ENCODE measurements around the gene DPH1.

DPH1 gene

DNA sequence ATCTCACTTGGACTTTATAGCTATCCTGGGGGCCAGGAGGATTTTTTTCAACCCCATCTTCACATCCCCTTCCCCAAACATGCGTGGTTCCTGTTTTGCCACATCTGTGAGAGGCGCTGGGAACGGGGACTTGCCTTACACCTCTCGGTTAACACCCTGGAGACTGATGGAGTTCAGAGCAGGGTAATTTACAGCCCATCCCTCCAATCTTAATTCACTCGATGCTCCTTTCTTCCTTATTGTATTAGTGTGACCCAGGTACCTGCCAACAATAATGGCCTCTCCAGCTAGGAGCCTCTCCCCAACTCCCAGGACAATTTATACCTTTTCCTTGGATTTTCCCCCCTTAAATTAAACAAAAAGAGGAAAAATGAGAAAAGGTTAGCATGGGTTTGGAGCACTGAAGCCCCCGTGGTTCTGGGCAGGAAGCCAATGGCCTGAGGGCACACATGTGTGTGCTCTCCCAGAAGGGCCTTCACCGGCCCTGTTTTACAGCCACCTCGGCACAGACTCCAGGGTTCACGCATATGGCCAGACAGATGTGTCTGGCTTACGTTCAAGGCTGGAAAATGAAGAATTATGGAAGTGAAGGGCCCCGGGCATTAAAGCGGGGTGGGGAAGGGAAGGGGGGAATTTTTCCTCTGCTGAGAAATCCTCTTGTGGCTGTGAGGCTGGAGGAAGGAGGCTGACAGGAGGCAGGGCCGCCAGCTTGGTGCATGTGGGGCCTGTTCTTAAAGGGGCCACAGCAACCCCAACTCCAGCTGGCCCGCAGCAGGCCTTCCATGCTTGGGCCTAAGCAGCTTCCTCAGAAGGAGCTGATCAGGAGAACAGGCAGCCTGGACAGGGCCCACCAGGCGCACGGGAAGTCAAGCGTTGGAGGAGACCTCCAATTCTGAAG, 46.4 kb downstream of the DPH1 start:
- in situ Hi-C loops (cut with HindIII; ENCODE audit: low sequenced_read_pairs), result no loop called here

DNA sequence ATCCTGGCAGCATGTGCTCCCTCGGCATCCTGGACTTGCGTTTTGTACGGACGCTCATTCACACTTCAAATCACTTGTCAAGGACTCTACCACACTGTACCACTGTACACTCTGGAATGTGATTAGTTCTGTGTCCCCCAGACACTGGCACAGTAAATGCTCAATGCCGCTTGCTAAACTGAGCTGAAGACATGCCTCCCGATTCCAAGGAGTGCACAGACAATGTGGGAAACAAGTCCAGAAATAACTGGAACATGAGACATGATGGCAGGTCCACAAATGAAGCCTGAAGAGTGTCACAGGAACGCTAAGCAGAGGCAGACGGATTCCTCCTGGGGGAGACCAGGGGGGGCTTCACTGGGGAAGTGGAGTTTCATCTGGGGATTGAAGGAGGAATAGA, 47.1 kb downstream of the DPH1 start:
- in situ Hi-C loops (cut with HindIII; ENCODE audit: low sequenced_read_pairs), result no loop called here

DNA sequence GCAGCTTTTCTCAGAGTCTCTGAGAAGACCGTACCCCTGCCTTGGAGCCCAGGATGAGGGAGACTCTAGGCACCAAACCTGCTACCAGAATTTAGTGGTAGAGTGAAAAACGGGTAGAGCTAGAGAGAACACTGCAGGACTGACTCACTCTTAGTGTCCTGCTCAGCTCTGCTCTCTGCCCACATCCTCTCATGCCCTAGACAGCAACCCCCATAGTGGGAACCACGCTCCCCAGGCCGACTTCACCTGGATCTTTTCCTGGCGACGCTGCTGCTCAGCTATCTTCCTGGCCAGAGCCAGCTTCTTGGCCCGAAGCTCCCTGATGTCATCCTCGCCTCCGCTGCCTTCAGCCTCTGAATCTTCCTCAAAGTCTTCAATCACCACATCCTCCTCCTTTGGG, 51.6 kb downstream of the DPH1 start:
- in situ Hi-C loops (cut with HindIII; ENCODE audit: low sequenced_read_pairs), result no loop called here

DNA sequence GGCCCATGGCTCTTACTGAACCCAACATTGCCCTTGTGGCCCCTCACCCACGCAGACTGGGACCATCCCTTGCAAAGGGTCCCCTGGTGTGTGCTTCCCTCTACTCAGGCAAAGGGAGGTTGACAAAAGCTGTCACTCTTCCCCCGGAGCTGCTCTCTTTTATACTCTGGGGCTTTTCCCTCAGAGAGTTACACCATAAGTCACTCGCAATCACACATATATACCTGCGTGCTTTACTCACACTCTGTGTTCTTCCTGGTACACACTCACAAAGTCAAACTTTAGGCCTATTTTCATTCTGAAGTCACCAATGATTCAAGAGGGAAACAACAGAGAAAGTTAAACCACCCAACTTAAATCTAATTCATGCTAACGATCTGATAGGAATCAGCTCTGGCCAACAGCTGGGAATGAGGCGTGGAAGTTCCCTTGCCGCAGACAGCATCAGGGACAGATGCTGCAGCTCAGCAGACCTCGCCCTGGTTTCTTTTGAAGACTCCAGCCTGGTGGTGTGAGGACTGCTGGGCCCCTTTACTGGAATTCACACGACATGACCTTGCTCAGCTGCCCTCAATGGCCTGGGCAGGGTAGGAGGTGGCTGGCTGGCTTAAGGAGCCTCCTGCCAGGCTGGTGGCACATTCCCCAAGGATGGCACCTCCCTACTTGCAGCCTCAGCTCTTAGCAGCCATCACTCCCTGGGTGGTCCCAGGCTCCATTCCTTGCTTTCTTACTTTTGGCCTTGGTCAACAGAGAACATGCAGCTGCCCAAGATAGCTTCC, 52.2 kb downstream of the DPH1 start:
- in situ Hi-C loops (cut with HindIII; ENCODE audit: low sequenced_read_pairs), result no loop called here

DNA sequence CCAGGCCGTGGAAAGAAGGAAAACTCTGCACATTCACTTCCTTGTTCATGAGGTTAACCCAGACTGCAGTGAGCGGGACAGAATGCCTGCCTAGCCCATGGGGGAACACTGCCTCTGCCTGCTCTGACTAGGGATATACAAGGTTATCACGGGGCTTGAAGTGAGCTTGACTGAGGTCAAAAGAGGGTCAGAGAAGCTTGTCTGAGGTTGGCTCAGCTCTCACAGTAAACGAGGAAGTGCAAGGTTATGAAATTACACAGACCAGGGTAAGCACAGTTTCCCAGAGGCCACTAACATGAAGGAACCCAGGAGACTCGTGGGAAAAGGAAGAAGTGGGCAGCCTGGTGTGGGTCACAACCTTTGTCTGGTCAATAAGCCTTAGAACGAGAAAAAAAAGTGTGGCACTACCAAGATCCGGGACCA, 53.7 kb downstream of the DPH1 start:
- in situ Hi-C loops (cut with HindIII; ENCODE audit: low sequenced_read_pairs), result no loop called here

DNA sequence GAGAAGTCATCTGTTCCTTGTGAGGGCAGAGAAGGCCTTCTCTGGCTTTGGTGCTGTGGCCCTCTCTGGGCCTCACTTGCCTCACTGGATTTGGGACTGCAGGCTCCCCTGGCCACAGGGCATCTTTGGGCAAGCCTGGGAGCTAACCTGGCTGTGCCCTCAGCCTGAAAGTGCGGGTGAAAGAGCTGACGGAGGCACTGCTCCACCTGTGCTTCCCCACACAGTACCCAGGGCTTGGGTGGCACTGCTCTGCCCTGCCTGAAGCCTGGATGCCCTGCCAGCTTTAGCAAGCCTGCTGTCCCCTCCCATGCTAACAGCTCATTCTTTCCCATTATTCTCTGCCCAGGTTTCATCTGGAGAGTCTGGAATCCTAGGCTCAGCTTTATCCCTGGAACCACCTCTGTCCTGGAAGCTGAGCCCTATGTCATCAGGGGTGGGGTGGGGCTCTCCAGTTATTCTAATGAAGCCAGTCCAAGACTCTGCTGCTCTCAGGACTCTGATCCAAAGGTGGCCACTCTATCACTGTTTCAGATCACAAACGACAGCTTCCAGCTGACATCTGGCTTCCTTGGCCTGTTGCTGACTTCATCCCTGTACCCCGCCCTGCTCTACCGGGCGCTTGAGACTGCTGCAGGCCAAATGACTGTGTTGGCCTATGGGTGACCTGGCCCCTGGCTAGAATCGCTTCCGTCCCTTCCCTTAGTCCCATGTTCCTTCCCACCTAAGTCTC, 54.2 kb downstream of the DPH1 start:
- in situ Hi-C loops (cut with HindIII; ENCODE audit: low sequenced_read_pairs), result no loop called here

DNA sequence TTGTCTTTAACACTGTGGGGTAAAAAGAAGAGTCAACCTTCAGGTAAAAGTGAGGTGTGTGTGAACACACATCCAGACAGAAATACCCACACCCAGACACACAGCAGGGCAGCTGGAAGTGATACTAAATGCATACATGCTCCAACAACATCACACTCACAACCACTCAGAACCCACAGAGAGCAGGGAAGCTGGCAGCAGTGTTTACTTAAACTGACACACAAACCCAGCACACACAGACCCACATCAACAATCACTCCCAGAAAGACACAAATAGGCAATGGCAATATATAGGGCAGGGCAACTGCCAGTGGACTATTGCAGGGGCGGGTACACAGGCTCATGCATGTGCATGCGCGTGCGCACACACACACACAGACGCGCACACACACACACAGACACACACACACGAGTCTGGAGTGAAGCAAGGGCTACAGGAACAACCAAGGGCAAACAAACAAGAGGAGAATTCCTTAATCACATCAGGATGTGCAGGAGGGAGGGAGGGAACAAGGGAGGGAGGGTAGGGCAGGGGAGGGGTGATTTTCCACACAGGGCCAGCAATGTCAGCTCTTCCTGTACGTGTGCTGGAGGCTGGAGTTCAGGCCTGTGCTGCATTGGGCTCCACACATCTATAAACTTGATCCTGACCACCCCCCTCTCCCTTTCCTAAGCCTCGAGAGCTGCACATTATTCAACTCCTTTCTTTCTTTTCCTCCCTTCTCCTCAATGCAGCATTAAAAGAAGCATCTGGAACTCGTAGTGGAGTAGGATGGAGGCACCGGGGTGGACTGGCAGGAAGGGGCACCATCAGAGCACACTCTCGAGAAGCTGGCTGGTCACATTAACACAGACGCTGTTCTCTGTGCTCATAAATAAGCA, 55.1 kb downstream of the DPH1 start:
- in situ Hi-C loops (cut with HindIII; ENCODE audit: low sequenced_read_pairs), result no loop called here

DNA sequence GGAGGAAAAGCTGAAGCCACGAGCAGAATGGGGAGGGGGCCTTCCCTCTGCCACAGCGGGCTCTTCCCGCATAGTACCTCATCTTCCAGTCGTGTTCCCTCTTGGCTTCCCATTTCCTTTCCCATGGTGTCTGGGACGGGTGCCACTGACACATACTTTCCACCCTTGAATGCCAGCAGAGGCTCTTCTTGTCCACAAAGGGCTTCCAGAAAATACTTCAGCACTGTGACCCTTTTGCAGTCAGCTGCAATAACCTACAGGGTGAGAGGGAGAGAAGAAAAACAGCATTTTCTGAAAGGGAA, 55.6 kb downstream of the DPH1 start:
- in situ Hi-C loops (cut with HindIII; ENCODE audit: low sequenced_read_pairs), result no loop called here

DNA sequence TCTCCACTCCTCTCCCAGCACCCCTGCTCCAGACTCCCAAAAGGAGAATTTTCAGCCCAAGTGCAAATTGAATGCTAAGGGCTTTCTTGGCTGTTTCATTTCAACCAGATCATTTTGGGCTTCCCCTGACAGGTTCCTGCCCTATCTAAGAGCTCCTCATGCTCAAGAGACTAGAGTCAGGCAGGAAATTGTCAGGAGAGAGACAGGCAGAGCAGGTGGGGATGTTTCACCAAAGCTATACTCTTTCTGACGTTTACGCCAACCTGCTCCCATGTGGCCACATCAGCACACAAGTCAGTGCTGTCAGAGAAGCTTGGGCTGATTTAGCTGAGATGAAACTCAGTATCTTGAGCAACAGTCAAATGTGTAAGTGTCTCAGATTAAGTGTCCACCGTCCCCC, 56.4 kb downstream of the DPH1 start:
- in situ Hi-C loops (cut with HindIII; ENCODE audit: low sequenced_read_pairs), result no loop called here

DNA sequence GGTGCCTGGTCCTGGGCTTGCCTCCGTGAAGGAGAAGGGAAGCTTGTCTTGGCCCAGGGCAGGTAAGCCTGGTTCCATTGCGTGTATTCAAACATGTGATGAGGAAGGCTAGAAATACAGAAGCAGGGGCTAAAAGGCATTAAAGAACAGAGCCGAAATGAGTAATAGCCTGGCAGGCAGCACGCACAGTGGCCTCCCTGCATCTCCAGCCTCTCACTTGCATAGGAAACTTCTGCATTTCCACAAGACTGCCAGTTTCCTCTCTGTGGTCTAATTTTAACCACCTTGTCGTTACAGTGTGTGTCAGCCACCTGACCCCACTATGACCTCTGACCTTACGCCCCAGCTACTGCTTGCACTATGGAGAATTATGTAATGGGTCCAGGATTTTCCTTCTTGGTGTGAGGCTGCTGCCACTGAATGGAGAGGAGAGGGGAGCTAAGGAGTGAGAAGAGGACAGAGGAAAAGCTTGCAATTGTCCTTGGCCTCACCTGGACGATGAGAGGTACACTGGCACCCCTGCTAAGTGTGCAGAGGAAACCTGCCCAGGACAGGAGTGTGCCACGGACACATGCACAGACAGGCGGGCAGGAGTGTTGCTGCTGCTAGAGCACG, 57.8 kb downstream of the DPH1 start:
- in situ Hi-C loops (cut with HindIII; ENCODE audit: low sequenced_read_pairs), result no loop called here

DNA sequence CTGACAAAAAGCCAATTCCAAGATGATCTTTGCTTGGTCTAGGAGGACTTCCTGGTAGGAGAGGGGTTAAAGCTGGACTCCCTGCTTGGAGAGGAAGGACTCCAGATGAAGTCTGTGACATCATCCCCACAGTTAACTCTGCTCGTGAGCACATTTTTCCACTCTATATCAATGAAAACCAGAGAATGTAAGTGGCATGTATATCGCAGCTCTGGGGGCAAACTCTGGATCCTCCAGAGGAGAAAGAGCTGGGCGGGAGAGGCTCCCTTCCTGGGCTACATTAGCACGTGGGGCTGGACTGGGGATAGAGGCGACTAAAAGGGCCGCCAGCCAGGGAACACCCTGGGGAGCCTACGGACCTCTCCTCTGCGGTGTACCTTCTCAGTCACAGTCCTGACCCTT, 59.1 kb downstream of the DPH1 start:
- in situ Hi-C loops (cut with HindIII; ENCODE audit: low sequenced_read_pairs), result no loop called here

DNA sequence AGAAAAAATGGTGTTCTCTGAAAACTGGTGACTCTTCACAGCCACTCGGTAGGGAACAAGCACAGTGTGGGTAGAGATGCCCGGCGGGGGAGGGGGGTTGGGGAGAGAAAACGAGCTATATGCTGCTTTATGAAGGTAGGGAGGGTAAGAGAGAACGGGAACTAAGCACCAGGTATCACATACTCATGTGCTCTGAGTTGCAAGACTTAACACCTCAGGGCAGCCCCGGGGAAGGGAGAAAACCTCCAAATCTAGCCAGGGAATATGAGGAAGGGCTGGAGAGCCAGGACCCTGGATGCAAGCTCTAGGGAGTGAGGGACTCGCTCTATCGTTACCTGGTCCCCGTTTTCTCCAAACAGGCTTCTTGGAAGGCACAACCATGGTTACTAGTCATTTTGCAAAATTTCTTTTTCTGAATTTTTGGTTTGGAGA, 60.3 kb downstream of the DPH1 start:
- in situ Hi-C loops (cut with HindIII; ENCODE audit: low sequenced_read_pairs), result no loop called here

DNA sequence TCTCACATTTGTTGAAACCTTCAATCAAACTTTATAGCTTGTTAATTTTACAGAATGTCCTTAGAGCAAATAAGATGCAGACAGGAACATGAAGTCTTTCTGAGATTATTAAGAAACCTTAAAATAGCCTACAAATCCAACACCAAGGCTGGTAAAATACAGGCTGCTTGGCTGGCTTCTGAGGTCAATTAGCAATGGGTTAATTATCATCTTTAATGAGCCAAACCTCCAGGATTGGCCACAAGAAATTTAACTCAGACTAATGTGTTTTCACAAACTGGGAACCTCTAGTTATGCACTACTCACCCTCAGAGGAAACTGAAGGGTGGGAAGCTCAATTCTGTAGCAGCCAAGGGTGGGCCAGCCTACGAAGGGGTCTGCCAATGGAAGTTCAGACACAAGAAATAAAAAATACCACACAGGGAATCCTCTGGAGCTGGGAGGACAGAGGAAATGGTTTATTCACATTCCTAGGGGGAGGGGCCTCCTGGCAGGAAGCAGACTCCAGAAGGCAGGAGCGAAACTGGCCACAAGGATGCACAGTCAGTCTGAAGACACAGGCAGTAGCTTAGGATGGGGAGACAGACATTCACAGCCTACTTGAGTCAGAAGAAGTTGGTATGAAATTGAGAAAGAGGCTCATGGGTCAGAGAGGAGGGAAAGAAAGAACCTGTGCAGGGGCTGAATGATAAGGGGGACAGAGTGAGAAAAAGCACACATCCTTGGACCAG, 61.0 kb downstream of the DPH1 start:
- in situ Hi-C loops (cut with HindIII; ENCODE audit: low sequenced_read_pairs), result no loop called here

DNA sequence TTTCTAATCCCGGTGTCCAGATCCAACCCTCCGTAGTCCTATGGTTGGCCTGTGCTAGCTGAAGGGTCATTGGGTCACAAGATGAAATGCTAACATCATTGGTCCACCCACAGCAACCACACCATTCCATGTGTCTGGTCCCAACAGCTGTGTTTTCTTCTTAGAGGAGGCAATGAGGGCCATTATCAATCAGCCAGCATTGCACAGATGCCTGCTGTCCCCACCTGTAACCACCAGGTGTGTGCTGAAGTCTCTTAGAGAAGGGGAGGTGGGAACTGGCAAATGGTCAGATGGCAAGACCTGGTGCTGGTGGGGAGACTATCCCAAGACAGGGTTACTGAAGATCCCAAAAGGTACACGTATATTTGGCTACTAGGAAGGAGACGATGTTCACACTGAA, 62.3 kb downstream of the DPH1 start:
- in situ Hi-C loops (cut with HindIII; ENCODE audit: low sequenced_read_pairs), result no loop called here

DNA sequence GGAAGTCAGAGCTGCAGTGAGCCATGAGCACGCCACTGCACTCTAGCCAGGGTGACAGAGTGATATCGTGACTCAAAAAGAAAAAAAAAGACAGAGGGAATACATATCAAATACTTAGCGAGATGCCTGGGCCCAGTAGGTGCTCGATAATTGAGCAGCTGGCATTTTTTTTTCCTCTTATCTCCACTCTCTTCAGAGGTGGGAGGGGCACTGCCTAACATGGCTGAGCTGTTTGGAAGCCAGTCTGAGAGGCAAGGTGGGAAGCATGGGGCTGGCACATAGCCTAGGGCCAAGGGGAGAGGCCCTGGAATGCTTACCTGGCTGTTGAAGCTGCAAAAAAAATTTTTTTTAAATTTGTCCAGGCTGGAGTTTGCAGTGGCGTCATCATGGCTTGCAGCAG, 63.4 kb downstream of the DPH1 start:
- in situ Hi-C loops (cut with HindIII; ENCODE audit: low sequenced_read_pairs), result no loop called here
